Neural cell (in vitro differentiated cells): ENCODE measurements around the gene HOATZ. TPM values are rescaled to one million over a fixed set of nuclear protein-coding genes. Genes with fewer than 3 reads are reported as not detected.

Source experiments
- H2AFZ ChIP-seq: fragments of 200-600, 300-800 bp; sonication (generic), shearing (Covaris generic); 2 replicates; pipeline ENCODE4 v1.6.0; 2014; ENCODE audit warnings: low read depth, mild to moderate bottlenecking, antibody characterized with exemption, low read length, moderate library complexity
- H3F3A ChIP-seq: fragments of 200-600 bp; shearing (Covaris generic); 2 replicates; pipeline ENCODE4 v1.6.1; 2016; ENCODE audit warnings: mild to moderate bottlenecking, moderate library complexity, mixed read lengths, antibody characterized with exemption, low read length; ENCODE audit not compliant: insufficient read depth, poor library complexity, severe bottlenecking
- H3K27ac ChIP-seq: fragments of 200-600, 300-800 bp; sonication (generic), shearing (Covaris generic); 2 replicates; pipeline ENCODE4 v1.5.1; 2014; ENCODE audit warnings: mild to moderate bottlenecking, low read length, moderate library complexity
- H3K27me3 ChIP-seq: fragments of 300-800, 200-600 bp; sonication (generic), shearing (Covaris generic); 2 replicates; pipeline ENCODE4 v1.6.0; 2014; ENCODE audit warnings: mild to moderate bottlenecking, low read depth, low read length, moderate library complexity; ENCODE audit not compliant: insufficient read depth
- H3K36me3 ChIP-seq: fragments of 300-800, 200-600 bp; sonication (generic), shearing (Covaris generic); 2 replicates; pipeline ENCODE4 v1.5.1; 2014; ENCODE audit warnings: mild to moderate bottlenecking, antibody characterized with exemption, low read length, moderate library complexity; ENCODE audit not compliant: insufficient read depth
- H3K4me2 ChIP-seq: fragments of 300-800, 200-600 bp; sonication (generic), shearing (Covaris generic); 2 replicates; pipeline ENCODE4 v1.6.0; 2014; ENCODE audit warnings: mild to moderate bottlenecking, low read length
- H3K4me3 ChIP-seq: fragments of 300-800, 200-600 bp; sonication (generic), shearing (Covaris generic); 2 replicates; pipeline ENCODE4 v1.5.1; 2014; ENCODE audit warnings: mild to moderate bottlenecking, low read length, moderate library complexity
- H3K79me2 ChIP-seq: fragments of 200-600 bp; shearing (Covaris generic); replicated peaks from 2 replicates; pipeline ENCODE4 v1.6.0; 2014; ENCODE audit warnings: mild to moderate bottlenecking, low read length, moderate library complexity; ENCODE audit not compliant: insufficient read depth
- H3K9ac ChIP-seq: fragments of 300-800, 200-600 bp; sonication (generic), shearing (Covaris generic); 2 replicates; pipeline ENCODE4 v1.6.1; 2016; ENCODE audit warnings: mild to moderate bottlenecking, low read length, mixed read lengths
- H3K9me2 ChIP-seq: fragments of 200-600 bp; shearing (Covaris generic); 2 replicates; pipeline ENCODE4 v1.6.1; 2016; ENCODE audit warnings: mild to moderate bottlenecking, low read length, mixed read lengths; ENCODE audit not compliant: insufficient read depth
- H3K9me3 ChIP-seq: fragments of 200-600, 300-800 bp; sonication (generic), shearing (Covaris generic); 2 replicates; pipeline ENCODE4 v1.6.1; 2016; ENCODE audit warnings: mild to moderate bottlenecking, mixed run types, low read length, moderate library complexity, mixed read lengths
- H4K20me1 ChIP-seq: fragments of 200-600 bp; shearing (Covaris generic); 2 replicates; pipeline ENCODE4 v1.6.1; 2016; ENCODE audit warnings: mild to moderate bottlenecking, mixed run types; ENCODE audit not compliant: insufficient read depth
- CTCF ChIP-seq: fragments of 450-650 bp; IDR thresholded peaks from 2 replicates; pipeline ENCODE4 v1.5.1; 2014; ENCODE audit warnings: antibody characterized with exemption, mild to moderate bottlenecking, moderate library complexity; ENCODE audit not compliant: poor library complexity, severe bottlenecking
- EP300 ChIP-seq: fragments of 450-650 bp; conservative IDR thresholded peaks from 2 replicates; pipeline ENCODE4 v1.6.1; 2014; ENCODE audit warnings: antibody characterized with exemption, mild to moderate bottlenecking, moderate library complexity; ENCODE audit not compliant: poor library complexity, severe bottlenecking
- EZH2 ChIP-seq: fragments of 200-600, 300-800 bp; shearing (Covaris generic), sonication (generic); IDR thresholded peaks from 2 replicates; pipeline ENCODE4 v1.6.1; 2014; ENCODE audit warnings: antibody characterized with exemption, low read length, borderline replicate concordance, mild to moderate bottlenecking; ENCODE audit not compliant: insufficient read depth, poor library complexity, severe bottlenecking
- MXI1 ChIP-seq: fragments of 450-650 bp; conservative IDR thresholded peaks from 2 replicates; pipeline ENCODE4 v1.6.1; 2014; ENCODE audit warnings: antibody characterized with exemption, mild to moderate bottlenecking; ENCODE audit not compliant: poor library complexity, severe bottlenecking
- POLR2AphosphoS5 ChIP-seq: IDR thresholded peaks from 2 replicates; pipeline ENCODE4 v1.6.1; 2012
- RAD21 ChIP-seq: fragments of 450-650 bp; conservative IDR thresholded peaks from 2 replicates; pipeline ENCODE4 v1.6.1; 2014; ENCODE audit warnings: antibody characterized with exemption, mild to moderate bottlenecking, moderate library complexity
- REST ChIP-seq: IDR thresholded peaks from 2 replicates; pipeline ENCODE4 v1.6.1; 2012; ENCODE audit warnings: borderline replicate concordance
- SMC3 ChIP-seq: fragments of 450-650 bp; conservative IDR thresholded peaks from 2 replicates; pipeline ENCODE4 v1.6.1; 2014; ENCODE audit warnings: antibody characterized with exemption, mild to moderate bottlenecking, moderate library complexity; ENCODE audit not compliant: poor library complexity
- TAF1 ChIP-seq: IDR thresholded peaks from 2 replicates; pipeline ENCODE4 v1.6.1; 2012; ENCODE audit warnings: low read depth
- polyA plus RNA-seq: library from polyadenylated mRNA; depleted of rRNA; stranded (reverse); fragments of >200 nt; gene quantifications from 2 replicates; pipeline ENCODE4 v1.2.3, GENCODE V29; 2014

HOATZ gene
- polyA plus RNA-seq, 1 donor from 2014 or later = not detected

GRCh38 chr11:111466615-111467014 lies 48.0 kb upstream of the HOATZ start:
- no peaks in the 10 kb centered on the region for H3K27me3 ChIP-seq
- H3K79me2 ChIP-seq = no peaks in the 10 kb centered on the region
- no peak overlapping the region for H3K4me2 ChIP-seq
- H3K9me2 ChIP-seq = no peaks in the 10 kb centered on the region
- no peaks in the 10 kb centered on the region for H3K9me3 ChIP-seq
- H2AFZ ChIP-seq = no peak overlapping the region
- no peak overlapping the region for H3K27ac ChIP-seq
- H4K20me1 ChIP-seq = no peaks in the 10 kb centered on the region
- no peak for TF ChIP-seq EZH2
- TF ChIP-seq MXI1 = no peak
- no peak for TF ChIP-seq SMC3
- no peak for TF ChIP-seq CTCF
- no peak for TF ChIP-seq RAD21
- no peak for TF ChIP-seq POLR2AphosphoS5
- TF ChIP-seq TAF1 = no peak
- TF ChIP-seq EP300 = no peak
- no peak for TF ChIP-seq REST
- H3F3A ChIP-seq = no peaks in the 10 kb centered on the region
- H3K9ac ChIP-seq = no peak overlapping the region
- H3K36me3 ChIP-seq = no peaks in the 10 kb centered on the region
- no peak overlapping the region for H3K4me3 ChIP-seq

GRCh38 chr11:111469200-111469599 lies 45.4 kb upstream of the HOATZ start:
- Histone ChIP-seq H3K27me3 (no peaks in the 10 kb centered on the region), H3K9ac (no peak overlapping the region), H3K9me3 (peaks cover under 1% of the 10 kb centered on the region), H3K36me3 (no peaks in the 10 kb centered on the region), H3K4me3 (no peak overlapping the region), H3K9me2 (no peaks in the 10 kb centered on the region), H3K4me2 (no peak overlapping the region), H3K79me2 (no peaks in the 10 kb centered on the region), H3K27ac (no peak overlapping the region), H4K20me1 (no peaks in the 10 kb centered on the region), H3F3A (no peaks in the 10 kb centered on the region), H2AFZ (no peak overlapping the region)
- TF ChIP-seq CTCF = no peak
- no peak for TF ChIP-seq POLR2AphosphoS5
- TF ChIP-seq REST = no peak
- TF ChIP-seq RAD21 = no peak
- no peak for TF ChIP-seq TAF1
- TF ChIP-seq MXI1 = no peak
- TF ChIP-seq SMC3 = no peak
- TF ChIP-seq EP300 = no peak
- no peak for TF ChIP-seq EZH2
